Measurements from ENCODE around the gene TMEM17.

The TMEM17 gene

GRCh38 chr2:62455957-62456692, 49.9 kb downstream of the TMEM17 start:
- Histone ChIP-seq H3K27ac (ENCODE audit: low read depth, low read length, severe bottlenecking) (no peak overlapping the region), H3K4me1 (ENCODE audit: control insufficient read depth, insufficient read depth, low read length, poor library complexity, severe bottlenecking) (peaks cover 3% of the 10 kb centered on the region), H3K9me3 (ENCODE audit: control insufficient read depth, low read length) (no peaks in the 10 kb centered on the region), H3K36me3 (ENCODE audit: control insufficient read depth, insufficient read depth, low read length) (no peaks in the 10 kb centered on the region), H3K4me3 (ENCODE audit: extremely low read depth, insufficient read depth, low read length, poor library complexity, severe bottlenecking) (no peak overlapping the region)
- WGBS, 2 experiments (ENCODE audit: insufficient coverage in 2 of 2) = 89 to 93% methylated on average over 2 to 4 of the region's 6 CpGs

DNA sequence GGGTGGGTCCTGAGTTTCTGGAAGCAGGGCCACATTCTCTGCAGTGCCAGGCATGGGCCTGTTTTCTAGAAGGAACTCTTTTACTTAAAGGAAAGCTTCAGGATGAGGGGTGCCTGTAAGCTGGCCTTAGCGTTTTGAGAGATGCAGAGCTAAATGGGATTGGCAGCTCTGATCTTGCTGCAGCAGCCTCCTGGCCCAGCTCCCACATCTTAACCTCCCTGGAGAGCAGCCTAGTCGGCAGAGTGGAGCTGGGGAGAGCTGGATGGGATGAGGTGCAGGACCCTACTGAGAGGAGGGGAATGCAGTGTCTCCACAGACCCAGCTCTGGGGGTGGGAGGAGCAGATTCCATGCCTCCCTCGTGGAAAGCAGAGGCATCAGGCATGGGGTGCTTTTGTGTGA, 52.0 kb downstream of the TMEM17 start:
- Histone ChIP-seq H3K36me3 (ENCODE audit: control insufficient read depth, insufficient read depth, low read length) (no peaks in the 10 kb centered on the region), H3K4me1 (ENCODE audit: control insufficient read depth, insufficient read depth, low read length, poor library complexity, severe bottlenecking) (peaks cover 3% of the 10 kb centered on the region), H3K4me3 (ENCODE audit: extremely low read depth, insufficient read depth, low read length, poor library complexity, severe bottlenecking) (no peak overlapping the region), H3K27ac (ENCODE audit: low read depth, low read length, severe bottlenecking) (no peak overlapping the region), H3K9me3 (ENCODE audit: control insufficient read depth, low read length) (no peaks in the 10 kb centered on the region)
- WGBS, 2 experiments (ENCODE audit: insufficient coverage in 2 of 2) = 50 to 80% methylated on average over 1 of the region's 3 CpGs

GRCh38 chr2:62452701-62453454, 53.1 kb downstream of the TMEM17 start:
- Histone ChIP-seq H3K4me3 (ENCODE audit: extremely low read depth, insufficient read depth, low read length, poor library complexity, severe bottlenecking) (no peak overlapping the region), H3K9me3 (ENCODE audit: control insufficient read depth, low read length) (no peaks in the 10 kb centered on the region), H3K4me1 (ENCODE audit: control insufficient read depth, insufficient read depth, low read length, poor library complexity, severe bottlenecking) (peaks cover 3% of the 10 kb centered on the region), H3K27ac (ENCODE audit: low read depth, low read length, severe bottlenecking) (no peak overlapping the region), H3K36me3 (ENCODE audit: control insufficient read depth, insufficient read depth, low read length) (no peaks in the 10 kb centered on the region)
- WGBS, 2 experiments (ENCODE audit: insufficient coverage in 2 of 2) = 60 to 100% methylated on average over 1 to 5 of the region's 7 CpGs

DNA sequence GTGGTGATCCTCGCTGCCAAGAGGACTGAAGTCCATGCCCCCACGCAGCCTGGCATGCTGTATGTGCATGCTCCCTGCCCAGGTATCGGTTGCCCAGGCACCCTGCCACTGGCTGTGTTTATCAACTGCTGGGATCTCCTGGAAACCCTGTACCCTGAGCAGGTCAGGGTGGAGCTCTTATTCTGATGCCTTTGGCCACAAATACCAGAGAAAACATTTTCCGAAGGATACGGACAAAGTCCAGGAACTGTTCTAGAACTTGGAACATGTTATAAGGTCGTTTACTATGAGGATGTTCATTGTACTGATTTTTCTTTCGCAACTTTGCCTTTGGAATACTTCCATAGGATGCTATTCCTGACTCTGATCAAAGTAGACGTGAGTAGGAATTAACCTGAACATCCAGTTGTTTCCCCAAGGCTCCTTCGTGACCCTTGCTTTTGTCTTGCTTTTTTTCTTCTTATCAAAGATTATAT, 55.2 kb downstream of the TMEM17 start:
- Histone ChIP-seq H3K9me3 (ENCODE audit: control insufficient read depth, low read length) (no peaks in the 10 kb centered on the region), H3K36me3 (ENCODE audit: control insufficient read depth, insufficient read depth, low read length) (no peaks in the 10 kb centered on the region), H3K4me3 (ENCODE audit: extremely low read depth, insufficient read depth, low read length, poor library complexity, severe bottlenecking) (no peak overlapping the region), H3K4me1 (ENCODE audit: control insufficient read depth, insufficient read depth, low read length, poor library complexity, severe bottlenecking) (no peaks in the 10 kb centered on the region), H3K27ac (ENCODE audit: low read depth, low read length, severe bottlenecking) (no peak overlapping the region)
- WGBS, 2 experiments (ENCODE audit: insufficient coverage in 2 of 2) = 93 to 97% methylated on average over 8 to 9 of the region's 9 CpGs
